ENCODE measurements around the gene KCNMA1.

The KCNMA1 gene

DNA sequence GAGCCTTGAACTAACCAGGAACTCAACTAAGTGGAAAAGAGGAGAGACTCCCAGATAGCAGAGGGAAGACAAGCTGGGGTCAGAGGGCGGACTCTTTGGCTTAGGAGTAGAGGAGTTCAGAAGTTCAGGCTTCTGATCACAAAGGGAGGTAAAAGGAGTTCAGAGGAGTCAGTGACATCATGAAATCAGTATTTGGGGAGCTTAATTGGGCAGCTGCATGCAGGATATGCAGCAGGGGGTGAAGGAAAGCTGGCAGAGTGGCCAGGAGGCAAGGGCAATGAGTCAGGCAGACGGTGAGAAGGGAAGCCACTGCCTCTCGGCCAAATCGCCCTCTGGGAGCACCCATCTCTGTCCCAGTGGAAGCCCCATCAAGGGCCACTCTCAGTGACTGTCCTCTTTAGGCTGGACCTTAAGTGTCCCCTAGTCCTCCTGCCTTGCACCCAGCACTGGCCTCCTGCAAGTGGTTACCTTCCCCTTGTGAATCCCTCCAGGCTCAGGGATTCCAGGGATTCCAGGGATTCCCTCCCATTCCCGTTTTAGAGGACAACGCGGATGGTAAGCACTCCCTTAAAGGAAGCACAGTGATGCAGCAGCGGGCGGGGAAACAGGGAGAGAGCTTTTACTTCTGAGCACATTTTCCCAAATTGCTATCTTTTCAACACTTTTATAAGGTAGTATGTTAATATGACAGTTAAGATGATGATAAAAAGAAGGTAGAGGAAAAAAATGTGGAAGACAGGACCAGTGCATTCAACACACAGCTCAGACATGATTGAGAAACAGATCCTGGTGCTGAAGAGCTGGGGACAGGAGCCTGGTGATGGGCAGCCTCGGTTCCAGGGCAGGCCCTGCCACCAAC is 72.6 kb downstream of the KCNMA1 start:
- Histone ChIP-seq H3K27me3 (replicated peaks; ENCODE audit: control insufficient read depth, insufficient read depth, low read length, poor library complexity, severe bottlenecking) (no peaks in the 10 kb centered on the region), H3K27ac (ENCODE audit: insufficient read depth, low read length, poor library complexity, severe bottlenecking) (no peak overlapping the region), H3K4me1 (ENCODE audit: control insufficient read depth, insufficient read depth, low read length, poor library complexity, severe bottlenecking) (no peaks in the 10 kb centered on the region), H3K36me3 (ENCODE audit: control insufficient read depth, insufficient read depth, low read length) (no peaks in the 10 kb centered on the region), H3K9me3 (ENCODE audit: control insufficient read depth, low read length) (no peaks in the 10 kb centered on the region), H3K4me3 (ENCODE audit: insufficient read depth, low read depth, low read length, poor library complexity, severe bottlenecking) (no peak overlapping the region)
- no peak for DNase-seq

DNA sequence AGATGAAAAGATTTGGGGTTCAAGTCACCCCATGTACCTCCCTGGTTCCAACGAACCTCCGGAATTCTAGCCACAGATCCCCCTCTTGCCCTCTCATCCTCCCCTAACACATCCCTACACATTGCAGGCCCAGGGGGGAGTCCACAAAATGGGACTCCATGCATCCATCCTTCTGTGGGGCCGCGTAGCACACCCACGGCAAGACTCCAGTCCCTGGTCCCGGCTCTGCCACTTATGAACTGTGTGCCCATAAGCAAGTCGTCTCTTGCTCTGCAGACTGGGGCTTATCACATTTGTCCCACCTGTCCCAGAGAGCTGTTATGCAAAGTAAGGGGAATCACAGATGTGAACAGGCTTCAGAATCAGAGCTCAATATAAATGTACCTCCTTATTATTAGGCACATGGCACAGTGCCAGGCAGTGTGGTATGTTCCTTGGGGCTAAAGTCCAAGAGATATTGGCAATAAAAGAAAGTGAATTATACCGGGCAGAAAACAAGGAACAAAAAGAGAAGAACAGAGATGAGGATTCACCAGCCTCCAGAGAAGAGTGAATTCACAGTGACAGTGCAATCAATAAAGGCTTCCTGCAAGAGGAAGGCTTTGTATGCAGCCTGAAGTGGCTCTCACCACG is 73.9 kb downstream of the KCNMA1 start:
- no peaks in the 10 kb centered on the region for H3K4me1 ChIP-seq (ENCODE audit: control insufficient read depth, insufficient read depth, low read length, poor library complexity, severe bottlenecking)

DNA sequence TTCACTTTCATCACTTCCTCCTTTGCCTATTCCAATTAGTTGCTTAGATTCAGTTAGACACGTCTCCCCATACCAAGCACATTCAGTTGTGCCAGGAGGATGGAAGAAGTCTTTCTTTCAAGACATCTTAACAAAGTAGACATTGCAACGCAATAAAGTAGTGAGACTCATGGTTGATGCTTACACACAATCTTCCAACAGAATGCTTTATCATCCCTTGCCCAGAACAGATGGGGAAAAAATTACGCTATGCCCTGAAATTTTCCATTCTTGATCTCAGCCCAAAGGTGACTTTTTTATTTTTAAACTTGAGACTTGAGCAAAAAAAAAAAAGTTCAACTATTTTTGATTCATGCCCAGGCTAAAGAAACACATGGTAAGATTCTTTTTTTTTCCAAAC is 74.9 kb downstream of the KCNMA1 start:
- Histone ChIP-seq H3K27me3 (replicated peaks; ENCODE audit: control insufficient read depth, insufficient read depth, low read length, poor library complexity, severe bottlenecking) (no peaks in the 10 kb centered on the region), H3K4me1 (ENCODE audit: control insufficient read depth, insufficient read depth, low read length, poor library complexity, severe bottlenecking) (no peaks in the 10 kb centered on the region), H3K36me3 (ENCODE audit: control insufficient read depth, insufficient read depth, low read length) (no peaks in the 10 kb centered on the region), H3K4me3 (ENCODE audit: insufficient read depth, low read depth, low read length, poor library complexity, severe bottlenecking) (no peak overlapping the region), H3K27ac (ENCODE audit: insufficient read depth, low read length, poor library complexity, severe bottlenecking) (no peak overlapping the region), H3K9me3 (ENCODE audit: control insufficient read depth, low read length) (no peaks in the 10 kb centered on the region)
- DNase-seq: no peak

More for the DNA sequence above, 73.9 kb downstream of the KCNMA1 start:
- Histone ChIP-seq H3K36me3 (ENCODE audit: control insufficient read depth, insufficient read depth, low read length) (no peaks in the 10 kb centered on the region), H3K9me3 (ENCODE audit: control insufficient read depth, low read length) (no peaks in the 10 kb centered on the region), H3K27me3 (replicated peaks; ENCODE audit: control insufficient read depth, insufficient read depth, low read length, poor library complexity, severe bottlenecking) (no peaks in the 10 kb centered on the region), H3K27ac (ENCODE audit: insufficient read depth, low read length, poor library complexity, severe bottlenecking) (no peak overlapping the region), H3K4me3 (ENCODE audit: insufficient read depth, low read depth, low read length, poor library complexity, severe bottlenecking) (no peak overlapping the region)
- DNase-seq: no peak

DNA sequence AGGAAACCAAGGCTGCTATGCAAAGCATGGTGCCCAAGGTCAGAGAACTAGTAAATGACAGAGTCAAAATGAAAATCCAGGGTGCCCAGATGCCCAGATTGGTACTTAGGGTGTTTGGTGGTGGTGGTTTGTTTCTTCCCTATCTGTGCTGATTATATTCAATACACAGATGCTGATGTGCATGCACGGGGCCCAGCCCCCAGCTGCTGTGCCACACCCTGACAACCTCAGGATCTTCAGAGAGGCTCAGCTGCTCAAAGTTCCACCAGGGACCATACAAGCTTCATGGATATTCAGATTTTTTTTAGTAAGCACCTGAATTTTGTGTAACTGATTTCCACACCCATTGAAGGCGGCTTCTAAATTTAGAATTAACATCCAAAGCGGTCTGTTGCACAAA is 75.6 kb downstream of the KCNMA1 start:
- DNase-seq: no peak
- H3K4me3 ChIP-seq (ENCODE audit: insufficient read depth, low read depth, low read length, poor library complexity, severe bottlenecking): no peak overlapping the region
- H3K36me3 ChIP-seq (ENCODE audit: control insufficient read depth, insufficient read depth, low read length): no peaks in the 10 kb centered on the region
- no peaks in the 10 kb centered on the region for H3K4me1 ChIP-seq (ENCODE audit: control insufficient read depth, insufficient read depth, low read length, poor library complexity, severe bottlenecking)
- H3K27ac ChIP-seq (ENCODE audit: insufficient read depth, low read length, poor library complexity, severe bottlenecking): no peak overlapping the region
- no peaks in the 10 kb centered on the region for H3K27me3 ChIP-seq (replicated peaks; ENCODE audit: control insufficient read depth, insufficient read depth, low read length, poor library complexity, severe bottlenecking)
- H3K9me3 ChIP-seq (ENCODE audit: control insufficient read depth, low read length): no peaks in the 10 kb centered on the region

DNA sequence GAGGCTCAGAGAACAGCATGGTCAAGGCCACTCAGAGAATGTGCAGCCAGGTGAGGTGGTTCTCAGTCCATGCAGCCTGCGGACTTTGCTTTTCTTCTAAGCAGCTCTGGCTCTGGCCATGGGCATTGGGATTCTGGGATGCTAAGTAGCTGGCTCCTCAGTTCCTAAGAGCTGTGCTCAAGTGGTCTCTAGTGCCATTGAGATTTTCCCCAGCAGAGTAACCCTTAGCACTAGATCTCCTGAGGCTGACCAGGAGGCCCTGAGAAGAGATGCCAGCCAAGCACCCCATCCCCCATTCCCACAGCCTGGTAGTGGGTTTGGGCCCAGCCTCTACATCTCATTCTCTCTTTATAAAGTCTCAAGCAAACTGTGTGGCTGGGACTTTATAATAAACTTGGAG is 77.1 kb downstream of the KCNMA1 start:
- Histone ChIP-seq H3K9me3 (ENCODE audit: control insufficient read depth, low read length) (no peaks in the 10 kb centered on the region), H3K36me3 (ENCODE audit: control insufficient read depth, insufficient read depth, low read length) (no peaks in the 10 kb centered on the region), H3K27ac (ENCODE audit: insufficient read depth, low read length, poor library complexity, severe bottlenecking) (no peak overlapping the region), H3K4me1 (ENCODE audit: control insufficient read depth, insufficient read depth, low read length, poor library complexity, severe bottlenecking) (no peaks in the 10 kb centered on the region), H3K27me3 (replicated peaks; ENCODE audit: control insufficient read depth, insufficient read depth, low read length, poor library complexity, severe bottlenecking) (no peaks in the 10 kb centered on the region), H3K4me3 (ENCODE audit: insufficient read depth, low read depth, low read length, poor library complexity, severe bottlenecking) (no peak overlapping the region)
- DNase-seq: no peak

DNA sequence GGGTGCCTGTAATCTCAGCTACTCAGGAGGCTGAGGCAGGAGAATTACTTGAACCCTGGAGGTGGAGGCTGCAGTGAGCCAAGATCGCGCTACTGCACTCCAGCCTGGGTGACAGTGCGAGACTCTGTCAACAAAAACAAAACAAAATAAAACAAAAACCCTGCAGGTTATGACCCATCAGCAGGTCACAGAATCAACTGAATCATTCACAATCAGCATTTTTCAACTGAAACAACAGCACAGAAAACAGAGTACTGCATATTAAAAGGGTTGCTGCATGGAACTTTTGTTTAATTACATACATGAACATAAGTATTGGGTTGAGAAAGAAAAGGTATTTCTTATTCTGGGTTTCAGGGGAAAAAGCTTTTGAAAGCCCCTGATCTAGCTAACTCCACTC is 77.6 kb downstream of the KCNMA1 start:
- no peaks in the 10 kb centered on the region for H3K36me3 ChIP-seq (ENCODE audit: control insufficient read depth, insufficient read depth, low read length)
- no peaks in the 10 kb centered on the region for H3K27me3 ChIP-seq (replicated peaks; ENCODE audit: control insufficient read depth, insufficient read depth, low read length, poor library complexity, severe bottlenecking)
- no peak for DNase-seq
- no peak overlapping the region for H3K27ac ChIP-seq (ENCODE audit: insufficient read depth, low read length, poor library complexity, severe bottlenecking)
- H3K4me3 ChIP-seq (ENCODE audit: insufficient read depth, low read depth, low read length, poor library complexity, severe bottlenecking): no peak overlapping the region
- no peaks in the 10 kb centered on the region for H3K9me3 ChIP-seq (ENCODE audit: control insufficient read depth, low read length)
- H3K4me1 ChIP-seq (ENCODE audit: control insufficient read depth, insufficient read depth, low read length, poor library complexity, severe bottlenecking): no peaks in the 10 kb centered on the region

DNA sequence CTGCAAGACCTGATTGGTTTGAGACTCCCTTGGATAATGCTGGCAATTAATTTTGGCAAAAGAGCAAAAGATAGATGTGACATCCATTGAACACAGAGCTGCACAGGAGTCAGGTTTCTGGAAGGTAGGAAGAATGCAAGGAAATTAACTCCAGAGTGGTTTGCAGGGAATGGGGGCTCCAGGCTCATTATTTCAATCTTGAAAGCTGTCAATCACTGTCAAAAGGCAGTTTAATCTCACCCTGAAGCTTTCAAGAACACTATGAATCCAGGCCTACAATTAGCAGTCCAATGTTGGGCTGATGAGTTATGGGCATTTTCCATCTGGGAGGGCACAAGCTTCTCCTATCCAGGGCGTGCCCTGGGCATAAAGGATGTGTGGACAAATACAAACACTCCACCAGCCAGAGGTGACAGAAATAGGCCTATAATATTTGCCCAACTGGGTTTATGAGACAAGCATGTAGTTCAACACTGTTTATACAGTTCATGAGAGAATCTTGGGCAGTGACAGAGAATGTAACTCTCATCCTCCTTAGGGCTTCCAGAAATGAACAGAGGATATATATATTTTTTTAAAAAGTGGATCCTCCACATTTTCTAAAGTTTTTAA is 80.5 kb downstream of the KCNMA1 start:
- no peaks in the 10 kb centered on the region for H3K9me3 ChIP-seq (ENCODE audit: control insufficient read depth, low read length)
- no peaks in the 10 kb centered on the region for H3K4me1 ChIP-seq (ENCODE audit: control insufficient read depth, insufficient read depth, low read length, poor library complexity, severe bottlenecking)
- H3K27ac ChIP-seq (ENCODE audit: insufficient read depth, low read length, poor library complexity, severe bottlenecking): no peak overlapping the region
- no peak for DNase-seq
- H3K4me3 ChIP-seq (ENCODE audit: insufficient read depth, low read depth, low read length, poor library complexity, severe bottlenecking): no peak overlapping the region
- no peaks in the 10 kb centered on the region for H3K36me3 ChIP-seq (ENCODE audit: control insufficient read depth, insufficient read depth, low read length)
- H3K27me3 ChIP-seq (replicated peaks; ENCODE audit: control insufficient read depth, insufficient read depth, low read length, poor library complexity, severe bottlenecking): no peaks in the 10 kb centered on the region

DNA sequence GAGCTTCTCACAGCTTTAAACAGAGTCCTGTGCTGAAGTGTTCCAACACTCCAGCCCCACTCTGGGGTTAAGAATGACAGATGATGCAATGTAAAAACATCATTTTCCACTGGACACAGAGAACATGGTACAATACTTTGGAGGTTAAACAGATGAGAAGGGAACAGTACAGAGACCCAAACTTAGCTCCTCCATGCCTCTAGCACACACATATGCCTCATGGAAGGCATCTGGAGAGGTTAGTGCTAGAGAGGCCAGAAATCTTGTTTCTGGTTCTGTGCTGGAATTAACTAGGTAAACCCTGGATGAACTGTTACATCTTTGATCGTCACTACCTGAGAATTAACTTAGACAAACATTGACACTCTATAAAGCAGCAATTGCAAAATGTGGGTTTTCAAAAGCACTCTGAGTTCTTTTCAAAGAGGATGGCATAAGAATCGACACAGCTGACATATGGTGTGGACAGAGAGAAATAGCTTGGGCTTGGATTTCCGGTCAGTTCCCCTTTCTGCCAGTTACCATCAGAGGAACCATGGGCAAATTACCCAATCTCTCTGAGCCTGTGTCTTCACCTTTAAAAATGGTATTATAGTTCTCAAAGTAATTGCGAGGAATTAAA is 81.9 kb downstream of the KCNMA1 start:
- Histone ChIP-seq H3K36me3 (ENCODE audit: control insufficient read depth, insufficient read depth, low read length) (no peaks in the 10 kb centered on the region), H3K27me3 (replicated peaks; ENCODE audit: control insufficient read depth, insufficient read depth, low read length, poor library complexity, severe bottlenecking) (no peaks in the 10 kb centered on the region), H3K9me3 (ENCODE audit: control insufficient read depth, low read length) (no peaks in the 10 kb centered on the region), H3K27ac (ENCODE audit: insufficient read depth, low read length, poor library complexity, severe bottlenecking) (no peak overlapping the region), H3K4me3 (ENCODE audit: insufficient read depth, low read depth, low read length, poor library complexity, severe bottlenecking) (no peak overlapping the region), H3K4me1 (ENCODE audit: control insufficient read depth, insufficient read depth, low read length, poor library complexity, severe bottlenecking) (no peaks in the 10 kb centered on the region)
- DNase-seq: no peak

DNA sequence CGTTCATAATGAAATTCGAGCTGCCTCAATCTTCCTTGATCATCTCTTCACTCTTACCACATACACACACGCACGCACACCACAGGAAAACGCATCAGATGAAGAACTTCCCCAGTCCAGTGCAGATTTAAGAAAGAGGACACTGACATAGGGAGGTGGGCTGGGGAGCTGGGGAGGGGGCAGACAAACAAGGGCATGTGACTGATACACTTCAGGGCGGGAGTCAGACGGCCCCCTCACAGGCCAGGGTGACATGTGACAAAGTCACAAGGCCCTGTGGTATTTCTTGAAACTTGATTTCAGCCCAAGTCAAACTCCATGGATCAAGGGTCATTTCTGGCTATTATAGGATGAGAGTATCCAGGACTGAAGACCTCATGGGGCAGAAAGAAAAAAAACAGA is 82.6 kb downstream of the KCNMA1 start:
- H3K27ac ChIP-seq (ENCODE audit: insufficient read depth, low read length, poor library complexity, severe bottlenecking): no peak overlapping the region
- no peak for DNase-seq
- no peaks in the 10 kb centered on the region for H3K4me1 ChIP-seq (ENCODE audit: control insufficient read depth, insufficient read depth, low read length, poor library complexity, severe bottlenecking)
- H3K4me3 ChIP-seq (ENCODE audit: insufficient read depth, low read depth, low read length, poor library complexity, severe bottlenecking): no peak overlapping the region
- H3K36me3 ChIP-seq (ENCODE audit: control insufficient read depth, insufficient read depth, low read length): no peaks in the 10 kb centered on the region
- H3K9me3 ChIP-seq (ENCODE audit: control insufficient read depth, low read length): no peaks in the 10 kb centered on the region
- H3K27me3 ChIP-seq (replicated peaks; ENCODE audit: control insufficient read depth, insufficient read depth, low read length, poor library complexity, severe bottlenecking): no peaks in the 10 kb centered on the region

DNA sequence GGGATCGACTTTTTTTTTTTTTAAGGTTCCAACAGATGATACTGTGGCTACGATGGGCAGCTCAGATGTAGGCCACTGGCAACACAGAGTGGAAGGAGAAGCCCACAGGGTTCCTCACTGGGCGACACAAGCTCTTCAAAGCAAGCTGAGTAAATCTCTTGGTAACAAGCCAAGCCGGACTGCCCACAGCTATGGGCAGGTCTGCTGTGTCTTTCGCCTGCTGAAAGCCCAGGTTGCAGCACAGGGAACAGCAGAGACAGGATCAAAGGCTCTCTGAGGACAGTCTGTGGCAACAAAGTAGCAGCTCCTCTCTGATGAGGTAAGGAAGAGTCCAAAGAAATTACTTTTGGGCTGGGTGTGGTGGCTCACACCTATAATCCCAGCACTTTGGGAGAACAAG is 83.6 kb downstream of the KCNMA1 start:
- Histone ChIP-seq H3K27ac (ENCODE audit: insufficient read depth, low read length, poor library complexity, severe bottlenecking) (no peak overlapping the region), H3K4me1 (ENCODE audit: control insufficient read depth, insufficient read depth, low read length, poor library complexity, severe bottlenecking) (no peaks in the 10 kb centered on the region), H3K4me3 (ENCODE audit: insufficient read depth, low read depth, low read length, poor library complexity, severe bottlenecking) (no peak overlapping the region), H3K9me3 (ENCODE audit: control insufficient read depth, low read length) (no peaks in the 10 kb centered on the region), H3K27me3 (replicated peaks; ENCODE audit: control insufficient read depth, insufficient read depth, low read length, poor library complexity, severe bottlenecking) (no peaks in the 10 kb centered on the region), H3K36me3 (ENCODE audit: control insufficient read depth, insufficient read depth, low read length) (no peaks in the 10 kb centered on the region)
- no peak for DNase-seq

All from effector memory CD4-positive, alpha-beta T cell (primary cell).